IMR-90 (cell line): Measurements from ENCODE around the gene LHFPL6. TPM values are rescaled to one million over a fixed set of nuclear protein-coding genes. Genes with fewer than 3 reads are reported as not detected.

Experiments
- ATAC-seq: fragments of 200-7000 bp; cut with Tn5 transposase; 2 replicates; pipeline ENCODE4 v1.9.1; 2020; ENCODE audit warnings: low read depth, mild to moderate bottlenecking, moderate library complexity
- BruUV-seq: library from RNA; stranded (reverse); fragments of 400-500 nt; replicated peaks from 2 replicates; lab custom pipeline; 2021; lab: Mats Ljungman, UMichigan
- CTCF ChIA-PET: fragments of 300-600 bp; formaldehyde crosslinking; extraction: SDS; loops from one replicate; lab custom pipeline; 2021; ENCODE audit warnings: antibody characterized with exemption; lab: Yijun Ruan, JAX
- POLR2A ChIA-PET: fragments of 300-600 bp; sonication (Branson Sonifier 250); formaldehyde crosslinking; loops from one replicate; lab custom pipeline; 2022; ENCODE audit warnings: antibody characterized with exemption; ENCODE audit not compliant: unreplicated experiment; lab: Charles Lee
- DNase-seq: peaks from one replicate; pipeline ENCODE4 v3.0.0; 2013
- H2AFZ ChIP-seq: replicated peaks from 2 replicates; pipeline ENCODE3; 2013; ENCODE audit warnings: low read length, mild to moderate bottlenecking; ENCODE audit not compliant: poor library complexity
- H2AK5ac ChIP-seq: 2 replicates; pipeline ENCODE4 v1.6.1; 2013; ENCODE audit warnings: low read depth, low read length, inconsistent platforms
- H2AK9ac ChIP-seq: replicated peaks from 2 replicates; pipeline ENCODE3; 2013; ENCODE audit warnings: mild to moderate bottlenecking, low read depth, low read length, moderate library complexity; ENCODE audit not compliant: poor library complexity
- H2BK120ac ChIP-seq: 2 replicates; pipeline ENCODE4 v1.6.1; 2013; ENCODE audit warnings: low read depth, low read length, inconsistent platforms
- H2BK15ac ChIP-seq: 3 replicates; pipeline ENCODE4 v1.6.1; 2013; ENCODE audit warnings: low read depth, low read length, inconsistent platforms
- H2BK20ac ChIP-seq: 2 replicates; pipeline ENCODE4 v1.6.1; 2013; ENCODE audit warnings: low read depth, mild to moderate bottlenecking, inconsistent platforms, low read length, moderate library complexity
- H2BK5ac ChIP-seq: 2 replicates; pipeline ENCODE4 v1.6.1; 2013; ENCODE audit warnings: mild to moderate bottlenecking, low read depth, low read length, inconsistent platforms; ENCODE audit not compliant: poor library complexity, severe bottlenecking
- H3K14ac ChIP-seq: replicated peaks from 2 replicates; pipeline ENCODE4 v1.6.1; 2013; ENCODE audit warnings: low read depth, low read length, inconsistent platforms
- H3K18ac ChIP-seq: 2 replicates; pipeline ENCODE4 v1.6.1; 2013; ENCODE audit warnings: low read depth, low read length, control low read depth
- H3K23ac ChIP-seq: 2 replicates; pipeline ENCODE4 v1.6.1; 2013; ENCODE audit warnings: low read depth, low read length, inconsistent platforms
- H3K27ac ChIP-seq: 2 replicates; pipeline ENCODE4 v1.5.1; 2013; ENCODE audit warnings: mild to moderate bottlenecking, control low read depth, low read length; ENCODE audit not compliant: insufficient read depth
- H3K27me3 ChIP-seq: 2 replicates; pipeline ENCODE4 v1.6.1; 2013; ENCODE audit warnings: low read length; ENCODE audit not compliant: control insufficient read depth, insufficient read depth
- H3K36me3 ChIP-seq: 2 replicates; pipeline ENCODE4 v1.6.1; 2013; ENCODE audit warnings: low read length, mixed read lengths; ENCODE audit not compliant: control insufficient read depth, insufficient read depth
- H3K4ac ChIP-seq: 2 replicates; pipeline ENCODE4 v1.6.1; 2013; ENCODE audit warnings: low read depth, low read length, inconsistent platforms
- H3K4me1 ChIP-seq: 2 replicates; pipeline ENCODE4 v1.6.1; 2013; ENCODE audit warnings: low read length, mixed read lengths; ENCODE audit not compliant: control insufficient read depth, insufficient read depth
- H3K4me2 ChIP-seq: 2 replicates; pipeline ENCODE4 v1.6.1; 2013; ENCODE audit warnings: low read depth, mild to moderate bottlenecking, control low read depth, low read length, moderate library complexity
- H3K4me3 ChIP-seq: 2 replicates; pipeline ENCODE4 v1.5.1; 2013; ENCODE audit warnings: low read depth, mild to moderate bottlenecking, control low read depth, low read length, moderate library complexity; ENCODE audit not compliant: insufficient read depth
- H3K56ac ChIP-seq: 2 replicates; pipeline ENCODE4 v1.6.1; 2013; ENCODE audit warnings: low read length, inconsistent platforms; ENCODE audit not compliant: insufficient read depth; ENCODE audit errors: extremely low read depth
- H3K79me1 ChIP-seq, 2 experiments: 2 replicates each; pipeline ENCODE4 v1.6.1; 2013; ENCODE audit warnings: low read length in 2 of 2, inconsistent platforms in 1 of 2, low read depth in 1 of 2
- H3K9ac ChIP-seq: 2 replicates; pipeline ENCODE4 v1.6.1; 2013; ENCODE audit warnings: low read depth, low read length, control low read depth
- H3K9me1 ChIP-seq: 2 replicates; pipeline ENCODE4 v1.6.1; 2013; ENCODE audit warnings: low read length, inconsistent platforms; ENCODE audit not compliant: insufficient read depth
- H3K9me3 ChIP-seq: 2 replicates; pipeline ENCODE4 v1.6.1; 2013; ENCODE audit warnings: low read length; ENCODE audit not compliant: control insufficient read depth, insufficient read depth
- H4K20me1 ChIP-seq: 2 replicates; pipeline ENCODE4 v1.6.1; 2013; ENCODE audit warnings: low read length, inconsistent platforms; ENCODE audit not compliant: insufficient read depth
- H4K5ac ChIP-seq: 2 replicates; pipeline ENCODE4 v1.6.1; 2013; ENCODE audit warnings: mild to moderate bottlenecking, low read depth, low read length, control low read depth
- H4K8ac ChIP-seq, 2 experiments: 2 replicates each; pipeline ENCODE4 v1.6.1; 2013; ENCODE audit warnings: low read depth in 2 of 2, low read length in 2 of 2, control low read depth in 1 of 2, inconsistent platforms in 1 of 2
- H4K91ac ChIP-seq: 2 replicates; pipeline ENCODE4 v1.6.1; 2013; ENCODE audit warnings: low read depth, low read length, inconsistent platforms; ENCODE audit not compliant: insufficient read depth
- MAFK ChIP-seq: IDR thresholded peaks from 2 replicates; pipeline ENCODE4 v1.6.1; 2012; ENCODE audit warnings: low read depth, low read length, improper control_type of control experiment
- MXI1 ChIP-seq: IDR thresholded peaks from 2 replicates; pipeline ENCODE4 v1.6.1; 2012; ENCODE audit warnings: low read depth, mild to moderate bottlenecking, low read length, moderate library complexity, borderline replicate concordance
- NFE2L2 ChIP-seq: fragments of 150-350 bp; IDR thresholded peaks from 2 replicates; pipeline ENCODE4 v1.6.1; 2016; ENCODE audit warnings: low read depth, mild to moderate bottlenecking, low read length
- RCOR1 ChIP-seq: IDR thresholded peaks from 2 replicates; pipeline ENCODE4 v1.6.1; 2012; ENCODE audit warnings: mild to moderate bottlenecking, low read length, improper control_type of control experiment; ENCODE audit not compliant: insufficient replicate concordance
- RFX5 ChIP-seq: IDR thresholded peaks from 2 replicates; pipeline ENCODE4 v1.8.0; 2012; ENCODE audit warnings: low read depth, mild to moderate bottlenecking, low read length, moderate library complexity
- USF2 ChIP-seq: fragments of 150-350 bp; IDR thresholded peaks from 2 replicates; pipeline ENCODE4 v1.6.1; 2017; ENCODE audit warnings: mild to moderate bottlenecking, antibody characterized with exemption, low read length, low read depth
- WGBS, 2 experiments: methylation state at CpG; one replicate each; pipeline versions ENCODE4 v1.1.5 to v1.1.7; 2013; ENCODE audit warnings: missing lambda C conversion rate in 2 of 2; ENCODE audit not compliant: insufficient read length in 1 of 2; ENCODE audit errors: extremely low coverage in 2 of 2; 5-methylcytosine and 5-hydroxymethylcytosine counted together
- dilution Hi-C: fragments of 300-500 bp; cut with HindIII; formaldehyde crosslinking; loops from one replicate; pipeline ENCODE4 v1.14.3; 2018; ENCODE audit warnings: low sequenced_read_pairs; ENCODE audit not compliant: unreplicated experiment
- in situ Hi-C: fragments of 300-500 bp; cut with MboI; formaldehyde crosslinking; loops from 3 replicates; pipeline ENCODE4 v1.14.3; 2019; ENCODE audit warnings: low sequenced_read_pairs, inconsistent platforms, mixed read lengths
- intact Hi-C: fragments of 100-400 bp; cut with micrococcal nuclease; formaldehyde crosslinking; loops from 2 replicates; pipeline ENCODE4 v1.10.0; 2022
- polyA plus RNA-seq, 3 experiments: library from polyadenylated mRNA; depleted of rRNA; stranded (reverse); fragments of >200 nt; gene quantifications; 2 replicates each; pipeline ENCODE4 v1.2.3, GENCODE V29; 2012; ENCODE audit warnings: low replicate concordance in 1 of 3
- total RNA-seq: library from RNA; depleted of rRNA; stranded (reverse); fragments of >200 nt; gene quantifications from 2 replicates; pipeline ENCODE4 v1.2.3, GENCODE V29; 2012

The LHFPL6 gene
- total and polyA plus RNA-seq, 2 of the 4 experiments (the other 2 are of a cell fraction) = 24.7 to 36.1 TPM

GRCh38 chr13:39623466-39623865, 20.5 kb upstream of the LHFPL6 start:
- no peak overlapping the region for H3K4me2 ChIP-seq
- H4K20me1 ChIP-seq = no peaks in the 10 kb centered on the region
- WGBS, 2 experiments = no CpG with 5 or more reads among the region's 1 CpG
- H4K5ac ChIP-seq = no peak overlapping the region
- intact Hi-C loops = no loop called here
- H3K56ac ChIP-seq = no peak overlapping the region
- H3K27me3 ChIP-seq = no peaks in the 10 kb centered on the region
- H2AK5ac ChIP-seq = no peak overlapping the region
- no peak overlapping the region for H2BK120ac ChIP-seq
- TF ChIP-seq RFX5 (no peak), USF2 (no peak), MAFK (no peak), NFE2L2 (no peak), MXI1 (no peak), RCOR1 (no peak)
- BruUV-seq = no TSS peak
- ChIA-PET POLR2A (no interaction called here), CTCF (no interaction called here)
- H3K27ac ChIP-seq = no peak overlapping the region
- no peak overlapping the region for H2AFZ ChIP-seq
- no peak overlapping the region for H3K4me3 ChIP-seq
- H3K9ac ChIP-seq = no peak overlapping the region
- H2AK9ac ChIP-seq = no peak overlapping the region
- no peak overlapping the region for H4K91ac ChIP-seq
- in situ Hi-C loops = no loop called here
- H4K8ac ChIP-seq = no peak overlapping the region
- no peak overlapping the region for H3K23ac ChIP-seq
- no peak overlapping the region for H2BK5ac ChIP-seq
- no peak for DNase-seq
- no peak overlapping the region for H2BK15ac ChIP-seq
- no peak overlapping the region for H3K18ac ChIP-seq
- H3K79me1 ChIP-seq = no peaks in the 10 kb centered on the region
- H3K36me3 ChIP-seq = no peaks in the 10 kb centered on the region
- H2BK20ac ChIP-seq = no peak overlapping the region
- H3K9me3 ChIP-seq = no peaks in the 10 kb centered on the region
- ATAC-seq = no peak
- H3K14ac ChIP-seq = no peak overlapping the region
- H3K4ac ChIP-seq = no peak overlapping the region
- no peaks in the 10 kb centered on the region for H3K9me1 ChIP-seq
- H3K4me1 ChIP-seq = no peaks in the 10 kb centered on the region
- dilution Hi-C loops = no loop called here
